ENCODE measurements around the gene RPGRIP1L. TPM values are rescaled to one million over a fixed set of nuclear protein-coding genes. Genes with fewer than 3 reads are reported as not detected.

The RPGRIP1L gene
- total RNA-seq, 1 donor from 2014 or later: 11.3 TPM

- TF ChIP-seq, protein P1, sequence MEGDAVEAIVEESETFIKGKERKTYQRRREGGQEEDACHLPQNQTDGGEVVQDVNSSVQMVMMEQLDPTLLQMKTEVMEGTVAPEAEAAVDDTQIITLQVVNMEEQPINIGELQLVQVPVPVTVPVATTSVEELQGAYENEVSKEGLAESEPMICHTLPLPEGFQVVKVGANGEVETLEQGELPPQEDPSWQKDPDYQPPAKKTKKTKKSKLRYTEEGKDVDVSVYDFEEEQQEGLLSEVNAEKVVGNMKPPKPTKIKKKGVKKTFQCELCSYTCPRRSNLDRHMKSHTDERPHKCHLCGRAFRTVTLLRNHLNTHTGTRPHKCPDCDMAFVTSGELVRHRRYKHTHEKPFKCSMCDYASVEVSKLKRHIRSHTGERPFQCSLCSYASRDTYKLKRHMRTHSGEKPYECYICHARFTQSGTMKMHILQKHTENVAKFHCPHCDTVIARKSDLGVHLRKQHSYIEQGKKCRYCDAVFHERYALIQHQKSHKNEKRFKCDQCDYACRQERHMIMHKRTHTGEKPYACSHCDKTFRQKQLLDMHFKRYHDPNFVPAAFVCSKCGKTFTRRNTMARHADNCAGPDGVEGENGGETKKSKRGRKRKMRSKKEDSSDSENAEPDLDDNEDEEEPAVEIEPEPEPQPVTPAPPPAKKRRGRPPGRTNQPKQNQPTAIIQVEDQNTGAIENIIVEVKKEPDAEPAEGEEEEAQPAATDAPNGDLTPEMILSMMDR (conservative IDR thresholded peaks at IDR 0.05; ENCODE audit: low read depth, low read length): peak; percentile 80
- DNase-seq (ENCODE audit: low read depth): peak; percentile 20
- H3K4me3 ChIP-seq (ENCODE audit: low read depth, low read length): no peak overlapping the region
These were observed 153.5 kb downstream of the RPGRIP1L start for GRCh38 chr16:53549970-53550690.

Other genes with a start within 250 kb of the RPGRIP1L start
- gene AKTIP, start 200.7 kb downstream of the RPGRIP1L start, total RNA-seq: 16.9 and 20.5 TPM in 2 replicates
- gene FTO, start 297 bp upstream of the RPGRIP1L start, total RNA-seq: 62.7 and 64.8 TPM in 2 replicates

Data from epithelial cell of proximal tubule (primary cell).